Gastrocnemius medialis (tissue), 4 donors: ENCODE results near the gene MRPL28.
"Not testable (repeated sequence)": the region's sequence is repeated elsewhere in the genome, so short reads cannot be mapped to it uniquely, and the experiment has no call there.

Experiments
- CTCF ChIP-seq, 5 experiments: fragments of 450-650 bp in 3 of 5; fragments of 200-600 bp in 2 of 5; sonication (generic) in 2 of 5; IDR thresholded peaks in 4 of 5; conservative IDR thresholded peaks in 1 of 5; 1 replicate in 4 of 5; 2 replicates in 1 of 5; pipeline ENCODE4 v1.5.1; 2016 to 2019; ENCODE audit warnings: antibody characterized with exemption in 5 of 5, mild to moderate bottlenecking in 3 of 5, moderate library complexity in 3 of 5
- POLR2A ChIP-seq, 2 donors: fragments of 450-650 bp; IDR thresholded peaks; one replicate each; pipeline ENCODE4 v1.6.1; 2017; ENCODE audit warnings: antibody characterized with exemption in 2 of 2, mild to moderate bottlenecking in 2 of 2, moderate library complexity in 2 of 2

- not testable (repeated sequence) for TF ChIP-seq CTCF (IDR thresholded peaks at IDR 0.05 in 4 of 5, conservative IDR thresholded peaks at IDR 0.05 in 1 of 5); POLR2A (IDR thresholded peaks at IDR 0.05)
Observed at GRCh38 chr16:387761-388666, 17.7 kb upstream of the MRPL28 start.
